ENCODE data around the gene RAET1E. TPM values are rescaled to one million over a fixed set of nuclear protein-coding genes. Genes with fewer than 3 reads are reported as not detected.

Gene RAET1E
- total and polyA plus RNA-seq, 7 donors = 0.15 to 0.33 TPM; not detected in 5

DNA sequence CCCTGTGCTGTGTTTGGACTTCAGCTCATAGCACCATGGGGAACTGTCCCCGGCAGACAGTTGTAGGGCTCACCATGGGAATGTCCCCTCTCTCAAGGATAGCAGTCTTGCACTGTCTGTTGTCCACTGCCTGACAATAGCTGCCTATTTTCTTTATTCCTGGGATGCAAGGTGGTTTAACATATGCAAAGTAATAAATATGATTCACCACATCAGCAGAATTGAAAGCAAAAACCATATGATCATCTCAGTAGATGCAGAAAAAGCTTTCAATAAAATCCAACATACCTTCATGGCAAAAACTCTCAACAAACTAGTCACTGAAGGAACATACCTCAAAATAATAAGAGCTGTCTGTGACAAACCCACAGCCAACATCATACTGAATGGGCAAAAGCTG, 20.3 kb downstream of the RAET1E start:
- H3K27me3 ChIP-seq = no peaks in the 10 kb centered on the region
- DNase-seq = no peak
- intact Hi-C loops (cut with DNase I) = no loop called here
- H3K36me3 ChIP-seq = no peaks in the 10 kb centered on the region
- H3K4me1 ChIP-seq = no peaks in the 10 kb centered on the region
- H3K4me3 ChIP-seq = no peak overlapping the region
- 86 to 91% methylated on average over 1 of the region's 1 CpG for WGBS, 2 donors
- H3K9me3 ChIP-seq = no peaks in the 10 kb centered on the region
- TF ChIP-seq EP300 (IDR thresholded peaks at IDR 0.05) (no peak), POLR2AphosphoS5 (IDR thresholded peaks at IDR 0.05) (no peak), POLR2A (IDR thresholded peaks at IDR 0.05) (no peak), CTCF (IDR thresholded peaks at IDR 0.05) (no peak)
- no peak overlapping the region for H3K27ac ChIP-seq

DNA sequence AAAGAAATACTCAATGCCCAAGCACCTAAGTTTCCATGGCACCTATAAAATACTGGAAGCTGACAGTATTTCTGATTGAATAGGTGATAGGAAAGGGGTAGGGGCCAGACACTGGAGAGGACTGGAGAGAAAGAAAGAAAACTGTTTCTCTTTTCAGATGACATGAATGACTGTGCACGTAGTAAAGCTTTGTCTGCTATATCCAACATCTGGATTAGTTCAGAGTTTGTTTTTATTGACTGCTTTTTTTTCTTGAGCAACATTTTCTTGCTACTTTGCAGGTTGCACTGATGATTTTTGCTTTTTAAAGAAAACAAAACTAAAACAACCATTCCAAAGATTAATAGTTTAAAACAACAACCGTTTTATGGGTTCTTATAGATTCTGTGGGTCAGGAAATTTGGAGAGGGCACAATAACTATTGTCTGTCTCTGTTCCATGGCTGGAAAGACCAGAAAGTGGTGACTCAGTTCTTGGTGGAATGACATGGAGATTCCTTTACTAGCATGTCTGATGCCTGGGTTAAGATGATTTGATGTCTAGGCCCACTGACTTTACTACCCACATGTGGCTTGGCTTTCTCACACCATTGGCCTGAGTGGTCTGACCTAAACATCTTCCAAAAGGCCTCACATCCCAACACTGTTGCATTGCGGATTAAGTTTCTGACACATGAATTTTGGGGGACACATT, 21.5 kb downstream of the RAET1E start:
- WGBS, 2 donors = 82 to 86% methylated on average over 3 of the region's 3 CpGs
- no peak for DNase-seq

GRCh38 chr6:149872233-149872632, 25.7 kb downstream of the RAET1E start:
- TF ChIP-seq EP300 (IDR thresholded peaks at IDR 0.05) (no peak), CTCF (IDR thresholded peaks at IDR 0.05) (no peak), POLR2A (IDR thresholded peaks at IDR 0.05) (no peak), POLR2AphosphoS5 (IDR thresholded peaks at IDR 0.05) (no peak)
- DNase-seq = no peak
- no peaks in the 10 kb centered on the region for H3K36me3 ChIP-seq
- H3K27ac ChIP-seq = no peak overlapping the region
- no peak overlapping the region for H3K4me3 ChIP-seq
- H3K9me3 ChIP-seq = peaks cover 0 to 4% (median 0%) of the 10 kb centered on the region in 4 donors
- WGBS, 2 donors = 75 to 85% methylated on average over 1 of the region's 1 CpG
- no peaks in the 10 kb centered on the region for H3K4me1 ChIP-seq
- no peaks in the 10 kb centered on the region for H3K27me3 ChIP-seq
- intact Hi-C loops (cut with DNase I) = no loop called here

More for the DNA sequence above, 21.5 kb downstream of the RAET1E start:
- no peaks in the 10 kb centered on the region for H3K36me3 ChIP-seq
- TF ChIP-seq POLR2AphosphoS5 (IDR thresholded peaks at IDR 0.05) (no peak), CTCF (IDR thresholded peaks at IDR 0.05) (no peak), EP300 (IDR thresholded peaks at IDR 0.05) (no peak), POLR2A (IDR thresholded peaks at IDR 0.05) (no peak)
- no peak overlapping the region for H3K27ac ChIP-seq
- peaks cover 0 to 4% (median 0%) of the 10 kb centered on the region in 4 donors for H3K9me3 ChIP-seq
- H3K4me3 ChIP-seq = no peak overlapping the region
- H3K27me3 ChIP-seq = no peaks in the 10 kb centered on the region
- no peaks in the 10 kb centered on the region for H3K4me1 ChIP-seq
- intact Hi-C loops (cut with DNase I) = no loop called here

DNA sequence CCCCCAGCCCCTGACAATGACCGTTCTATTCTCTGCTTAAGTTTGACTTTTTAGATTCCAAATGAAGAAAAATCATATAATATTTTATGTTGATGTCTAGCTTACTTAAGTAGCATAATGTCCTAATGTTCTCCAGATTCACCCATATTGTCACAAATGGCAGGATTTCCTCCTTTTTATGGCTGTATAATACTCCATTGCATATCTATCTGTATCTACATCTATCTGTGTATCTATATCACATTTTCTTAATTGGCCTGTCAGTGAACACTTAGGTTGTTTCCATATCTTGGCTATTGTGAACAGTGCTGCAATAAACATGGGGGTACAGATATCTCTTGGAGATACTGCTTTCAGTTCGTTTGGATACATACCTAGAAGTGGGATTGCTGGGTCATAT, 26.7 kb downstream of the RAET1E start:
- intact Hi-C loops (cut with DNase I) = no loop called here
- no peaks in the 10 kb centered on the region for H3K36me3 ChIP-seq
- H3K4me3 ChIP-seq = no peak overlapping the region
- H3K4me1 ChIP-seq = no peaks in the 10 kb centered on the region
- H3K27me3 ChIP-seq = no peaks in the 10 kb centered on the region
- no peak overlapping the region for H3K27ac ChIP-seq
- 81 to 87% methylated on average over 2 of the region's 2 CpGs for WGBS, 2 donors
- H3K9me3 ChIP-seq = peaks cover 0 to 4% (median 0%) of the 10 kb centered on the region in 4 donors
- DNase-seq = no peak
- no peak for TF ChIP-seq EP300 (IDR thresholded peaks at IDR 0.05)
- TF ChIP-seq POLR2A (IDR thresholded peaks at IDR 0.05) = no peak
- no peak for TF ChIP-seq POLR2AphosphoS5 (IDR thresholded peaks at IDR 0.05)
- TF ChIP-seq CTCF (IDR thresholded peaks at IDR 0.05) = no peak

Data from sigmoid colon (tissue), 7 donors.